ENCODE results near the gene ZNF362.
"Not testable (repeated sequence)": the region's sequence is repeated elsewhere in the genome, so short reads cannot be mapped to it uniquely, and the experiment has no call there.

ZNF362 gene

DNA sequence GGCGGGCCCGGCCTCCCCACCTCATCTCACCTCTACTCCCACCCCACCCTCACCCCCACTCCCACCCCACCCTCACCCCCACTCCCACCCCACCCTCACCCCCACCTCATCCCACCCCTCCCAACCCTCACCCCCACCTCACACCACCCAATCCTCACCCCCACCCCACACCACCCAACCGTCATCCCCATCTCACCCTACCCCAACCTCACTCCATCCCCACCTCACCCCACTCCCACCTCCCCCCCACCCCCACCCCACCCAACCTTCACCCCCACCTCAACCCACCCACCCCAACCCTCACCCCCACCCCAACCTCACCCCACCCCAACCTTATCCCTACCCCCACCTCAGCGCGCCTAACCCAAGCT is 51.2 kb downstream of the ZNF362 start:
- DNase-seq: no peak

DNA sequence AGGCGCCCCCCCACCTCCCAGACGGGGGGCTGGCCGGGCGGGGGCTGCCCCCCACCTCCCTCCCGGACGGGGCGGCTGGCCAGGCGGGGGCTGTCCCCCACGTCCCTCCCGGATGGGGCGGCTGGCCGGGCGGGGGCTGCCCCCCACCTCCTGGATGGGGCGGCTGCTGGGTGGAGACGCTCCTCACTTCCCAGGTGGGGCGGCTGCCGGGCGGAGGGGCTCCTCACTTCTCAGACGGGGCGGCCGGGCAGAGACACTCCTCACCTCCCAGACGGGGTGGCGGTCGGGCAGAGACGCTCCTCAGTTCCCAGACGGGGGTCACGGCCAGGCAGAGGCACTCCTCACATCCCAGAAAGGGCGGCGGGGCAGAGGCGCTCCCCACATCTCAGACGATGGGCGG is 53.1 kb downstream of the ZNF362 start:
- DNase-seq: not testable (repeated sequence)

GRCh38 chr1:33310702-33311101 is 54.4 kb downstream of the ZNF362 start:
- no peak for DNase-seq

- no peak for DNase-seq
These were observed 55.6 kb downstream of the ZNF362 start for GRCh38 chr1:33311706-33312412.

GRCh38 chr1:33312413-33312749 is 56.1 kb downstream of the ZNF362 start:
- no peak for DNase-seq

DNA sequence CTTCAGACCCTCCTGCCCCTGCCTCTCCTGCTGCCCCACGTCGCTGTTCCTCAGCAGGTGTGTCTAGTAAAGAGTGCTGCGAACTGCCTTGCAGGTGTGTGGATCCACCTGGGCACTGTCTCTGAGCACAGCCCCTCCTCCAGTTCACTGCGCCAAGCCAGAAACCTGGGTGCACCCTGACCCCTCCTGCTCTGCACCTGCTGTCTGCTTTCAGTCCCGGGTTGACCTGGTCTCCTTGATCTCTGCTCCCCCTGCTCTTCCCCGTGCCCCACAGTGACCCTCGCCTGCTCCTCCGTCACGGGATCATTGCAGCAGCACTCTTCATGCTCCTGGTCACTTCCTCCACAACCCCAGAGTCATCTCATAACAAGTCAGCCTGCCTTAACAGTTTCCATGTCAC is 58.1 kb downstream of the ZNF362 start:
- no peak for DNase-seq

GRCh38 chr1:33316601-33317000 is 60.3 kb downstream of the ZNF362 start:
- DNase-seq: no peak

GRCh38 chr1:33317354-33317753 is 61.1 kb downstream of the ZNF362 start:
- DNase-seq: no peak

DNA sequence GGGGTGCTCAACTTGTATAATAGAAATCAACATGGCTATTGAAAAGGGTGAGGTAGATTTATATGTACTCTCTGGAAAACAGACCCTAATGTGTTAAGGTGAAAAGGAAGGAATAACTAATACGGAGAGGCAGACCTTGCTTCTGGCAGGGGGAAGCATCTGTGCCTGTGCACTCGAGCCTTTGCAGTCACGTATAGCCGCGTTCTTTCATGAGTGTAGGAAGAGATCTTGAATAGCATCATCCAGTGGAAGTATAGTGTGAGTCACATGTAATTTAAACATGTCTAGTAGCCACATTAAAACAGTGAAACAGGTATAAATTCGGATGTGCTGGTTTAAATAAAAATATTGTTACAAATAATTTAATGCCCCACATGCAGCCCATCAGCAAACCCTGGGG is 61.7 kb downstream of the ZNF362 start:
- no peak for DNase-seq

- no peak for DNase-seq
These were observed 63.1 kb downstream of the ZNF362 start for GRCh38 chr1:33319186-33319948.

GRCh38 chr1:33319949-33320618 is 63.8 kb downstream of the ZNF362 start:
- no peak for DNase-seq

- no peak for DNase-seq
These were observed 64.4 kb downstream of the ZNF362 start, which contains the start of gene A3GALT2 for GRCh38 chr1:33320619-33321165. A3GALT2 (minus strand) TSS chr1:33321098; CDS start chr1:33321098, 0 bp downstream.

DNA sequence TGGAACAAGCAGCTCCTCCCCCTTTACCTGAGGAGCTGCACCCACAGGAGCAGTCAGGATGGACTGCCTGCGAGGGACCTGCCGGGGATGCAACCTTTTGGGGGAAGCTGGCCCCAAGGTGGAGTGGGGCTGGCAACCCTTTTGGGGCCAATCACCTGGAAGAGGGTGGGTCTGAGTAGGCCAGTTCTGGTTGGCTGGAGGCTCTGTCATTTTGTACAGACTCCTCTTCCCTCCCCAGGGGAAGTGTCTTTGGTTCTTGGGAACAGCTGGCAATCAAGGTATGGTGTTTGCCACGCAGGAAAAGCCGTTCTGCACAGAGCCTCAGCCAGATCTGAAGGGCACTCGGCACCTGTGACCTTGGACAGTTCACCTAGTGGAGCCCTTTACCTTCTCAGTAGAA is 64.9 kb downstream of the ZNF362 start:
- DNase-seq: no peak

- no peak for DNase-seq
These were observed 65.8 kb downstream of the ZNF362 start for GRCh38 chr1:33322109-33322508.

- no peak for DNase-seq
These were observed 66.7 kb downstream of the ZNF362 start for GRCh38 chr1:33322870-33323585.

- DNase-seq: no peak
These were observed 67.6 kb downstream of the ZNF362 start for GRCh38 chr1:33323663-33324477.

- no peak for DNase-seq
These were observed 68.6 kb downstream of the ZNF362 start for GRCh38 chr1:33324677-33325575.

DNA sequence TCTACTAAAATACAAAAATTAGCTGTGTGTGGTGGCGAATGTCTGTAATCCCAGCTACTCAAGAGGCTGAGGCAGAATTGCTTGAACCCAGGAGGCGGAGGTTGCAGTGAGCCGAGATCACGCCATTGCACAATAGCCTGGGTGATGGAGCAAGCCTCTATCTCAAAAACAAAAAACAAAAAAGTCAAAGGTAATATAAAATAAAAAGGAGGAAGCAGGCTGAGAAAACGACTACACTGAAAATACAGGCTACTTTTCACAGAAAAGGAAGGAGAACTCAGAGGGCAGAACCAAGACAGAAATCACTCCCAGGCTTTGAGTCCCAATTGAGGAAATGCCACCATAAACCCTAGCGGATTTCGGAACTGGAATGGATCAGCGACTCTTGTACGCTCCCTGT is 70.5 kb downstream of the ZNF362 start:
- DNase-seq: no peak

- DNase-seq: no peak
These were observed 71.5 kb downstream of the ZNF362 start for GRCh38 chr1:33327587-33328325.

GRCh38 chr1:33328817-33329216 is 72.5 kb downstream of the ZNF362 start:
- DNase-seq: no peak

All from central memory CD4-positive, alpha-beta T cell (primary cell).